Pulmonary artery endothelial cell (primary cell): ENCODE measurements around the gene PSMD8. TPM values are rescaled to one million over a fixed set of nuclear protein-coding genes. Genes with fewer than 3 reads are reported as not detected.
"Not testable (repeated sequence)": the region's sequence is repeated elsewhere in the genome, so short reads cannot be mapped to it uniquely, and the experiment has no call there.

Experiments
- DNase-seq: peaks from one replicate; pipeline ENCODE4 v3.0.0-alpha.2; 2011; ENCODE audit warnings: low read depth, low spot score
- total RNA-seq: library from RNA; depleted of rRNA; stranded (reverse); fragments of >200 nt; gene quantifications from 2 replicates; pipeline ENCODE4 v1.2.3, GENCODE V29; 2014

Gene PSMD8
- total RNA-seq = 316 and 323 TPM in 2 replicates

DNA sequence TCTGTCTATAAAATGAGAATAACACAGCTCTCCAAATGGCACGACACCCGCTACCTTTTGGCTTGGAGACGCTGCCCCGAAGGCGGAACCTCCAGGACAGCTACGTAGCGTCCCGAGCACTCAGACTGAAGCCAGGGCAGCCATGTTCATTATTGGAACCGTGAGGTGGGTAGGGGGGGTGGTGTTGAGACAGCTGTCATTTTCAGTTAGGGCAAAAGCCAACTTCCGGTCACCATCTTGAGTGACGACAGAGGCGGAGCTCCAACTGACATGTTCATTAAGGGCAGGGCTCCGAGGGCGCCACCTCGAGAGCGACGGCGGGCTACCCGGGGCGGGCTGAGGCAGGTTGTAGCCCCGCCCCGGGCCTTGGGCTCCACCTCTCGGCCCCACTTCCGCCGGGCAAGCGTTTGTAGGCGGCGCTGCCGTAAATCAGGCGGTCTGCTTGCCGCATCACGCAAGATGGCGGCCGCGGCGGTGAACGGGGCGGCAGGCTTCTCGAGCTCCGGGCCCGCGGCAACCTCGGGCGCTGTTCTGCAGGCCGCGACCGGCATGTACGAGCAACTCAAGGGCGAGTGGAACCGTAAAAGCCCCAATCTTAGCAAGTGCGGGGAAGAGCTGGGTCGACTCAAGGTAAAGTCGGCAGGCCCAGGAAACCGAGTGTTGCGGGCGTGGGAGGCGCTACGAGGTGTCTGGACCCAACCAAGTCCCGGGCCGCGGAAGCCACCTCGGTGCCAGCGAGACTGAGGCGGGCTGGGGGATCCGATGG is at the start of gene PSMD8:
PSMD8 (plus strand) TSS at position 240 of the 766 bp plus-strand sequence; CDS start at position 271, 31 bp downstream.
- peak; percentile 96 for DNase-seq

- no peak for DNase-seq
These were observed 47.8 kb upstream of the PSMD8 start for GRCh38 chr19:38326591-38326990.

- no peak for DNase-seq
These were observed 44.7 kb upstream of the PSMD8 start for GRCh38 chr19:38329651-38330050.

- DNase-seq = no peak
These were observed 42.6 kb upstream of the PSMD8 start for GRCh38 chr19:38331728-38332127.

GRCh38 chr19:38333245-38333644 is 41.1 kb upstream of the PSMD8 start:
- no peak for DNase-seq

DNA sequence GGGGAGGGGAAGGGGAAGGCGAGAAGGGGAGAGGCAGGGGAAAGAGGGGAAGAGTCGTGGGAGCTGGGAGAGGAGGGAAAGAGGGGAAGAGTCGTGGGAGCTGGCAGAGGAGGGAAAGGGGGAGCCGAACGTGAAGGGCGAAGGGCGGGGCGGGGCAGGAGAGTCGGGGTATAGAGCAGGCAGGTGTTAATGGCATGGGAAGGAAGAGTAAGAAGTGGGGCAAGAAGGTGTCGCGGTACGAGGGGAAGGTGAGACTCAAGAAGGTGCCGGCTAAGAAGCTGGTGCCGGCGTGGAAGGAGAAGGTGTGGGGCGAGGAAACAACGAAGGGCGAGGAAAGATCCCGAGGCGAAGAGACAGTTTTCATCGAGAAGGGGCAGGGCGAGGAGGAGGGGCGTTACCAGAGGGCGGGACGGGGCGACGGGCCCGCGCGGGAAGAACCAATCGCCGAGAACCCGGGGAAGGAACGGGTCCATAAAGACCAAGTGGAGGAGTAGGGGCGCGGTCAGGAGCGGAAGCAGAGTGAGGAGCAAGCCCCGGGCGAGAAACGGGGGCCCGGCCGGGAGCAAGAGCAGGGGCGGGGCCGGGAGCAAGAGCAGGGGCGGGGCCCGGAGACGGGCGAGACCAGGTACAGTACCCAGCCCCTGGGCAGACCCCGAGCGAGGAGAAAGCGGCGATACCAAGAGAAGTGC is 38.3 kb upstream of the PSMD8 start:
- DNase-seq = peak; percentile 88

DNA sequence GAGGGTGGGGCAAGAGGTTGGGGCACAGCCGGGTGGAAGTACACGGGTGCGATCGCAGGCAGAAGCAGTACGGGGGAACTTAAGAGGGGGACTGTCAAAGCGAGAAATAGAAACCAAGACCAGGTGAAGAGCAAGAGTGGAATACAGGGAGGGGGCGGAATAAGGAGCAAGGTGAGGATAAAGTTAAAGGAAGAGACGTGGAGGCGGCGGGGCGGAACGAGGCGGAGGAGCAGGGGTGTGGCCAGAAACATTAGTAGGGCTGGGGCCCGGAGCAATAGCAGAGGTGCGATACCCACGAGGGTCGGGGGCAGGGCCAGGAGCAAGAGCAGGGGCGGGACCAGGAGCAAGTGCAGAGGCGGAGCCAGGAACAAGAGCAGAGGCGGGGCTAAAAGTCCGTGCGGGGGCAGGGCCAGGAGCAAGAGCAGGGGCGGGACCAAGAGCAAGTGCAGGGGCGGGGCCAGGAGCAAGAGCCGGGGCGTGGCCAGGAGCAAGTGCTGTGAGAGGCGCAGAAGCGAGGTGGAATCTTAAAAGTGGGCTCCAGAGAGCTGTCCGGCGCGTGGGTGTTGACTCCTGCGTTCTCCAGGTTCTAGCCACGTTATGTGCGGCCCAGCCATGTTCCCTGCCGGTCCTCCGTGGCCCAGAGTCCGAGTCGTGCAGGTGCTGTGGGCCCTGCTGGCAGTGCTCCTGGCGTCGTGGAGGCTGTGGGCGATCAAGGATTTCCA is 37.6 kb upstream of the PSMD8 start:
- peak; percentile 74 for DNase-seq

- no peak for DNase-seq
These were observed 37.1 kb upstream of the PSMD8 start for GRCh38 chr19:38337360-38337653.

GRCh38 chr19:38339011-38339410 is 35.4 kb upstream of the PSMD8 start:
- not testable (repeated sequence) for DNase-seq

- no peak for DNase-seq
These were observed 33.4 kb upstream of the PSMD8 start for GRCh38 chr19:38340927-38341326.

- no peak for DNase-seq
These were observed 27.5 kb upstream of the PSMD8 start for GRCh38 chr19:38346837-38347236.

GRCh38 chr19:38350883-38351282 is 23.5 kb upstream of the PSMD8 start:
- no peak for DNase-seq

DNA sequence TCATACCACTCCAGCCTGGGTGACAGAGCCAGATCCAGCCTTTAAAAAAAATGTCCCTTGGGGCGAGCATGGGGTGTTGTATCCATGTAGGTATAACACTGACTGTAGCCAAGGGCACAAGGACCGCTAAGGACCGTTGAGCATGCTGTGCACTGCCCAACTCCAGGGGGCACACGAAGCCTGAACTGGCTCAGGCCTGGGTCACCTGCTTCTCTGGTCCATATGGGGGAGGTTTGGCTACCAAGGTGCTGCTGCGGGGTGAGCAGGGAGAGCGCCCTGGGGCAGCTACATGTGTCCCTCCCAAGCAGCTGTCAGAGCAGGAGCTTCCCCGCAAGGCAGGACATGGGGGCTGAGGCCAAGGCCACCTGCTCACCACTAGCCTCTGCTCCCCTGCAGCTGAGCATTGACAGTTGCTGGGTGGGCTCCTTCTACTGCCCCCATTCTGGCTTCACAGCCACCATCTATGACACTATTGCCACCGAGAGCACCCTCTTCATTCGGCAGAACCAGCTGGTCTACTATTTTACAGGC is 22.4 kb upstream of the PSMD8 start:
- no peak for DNase-seq

- DNase-seq = no peak
These were observed 21.8 kb upstream of the PSMD8 start for GRCh38 chr19:38352611-38353010.

DNA sequence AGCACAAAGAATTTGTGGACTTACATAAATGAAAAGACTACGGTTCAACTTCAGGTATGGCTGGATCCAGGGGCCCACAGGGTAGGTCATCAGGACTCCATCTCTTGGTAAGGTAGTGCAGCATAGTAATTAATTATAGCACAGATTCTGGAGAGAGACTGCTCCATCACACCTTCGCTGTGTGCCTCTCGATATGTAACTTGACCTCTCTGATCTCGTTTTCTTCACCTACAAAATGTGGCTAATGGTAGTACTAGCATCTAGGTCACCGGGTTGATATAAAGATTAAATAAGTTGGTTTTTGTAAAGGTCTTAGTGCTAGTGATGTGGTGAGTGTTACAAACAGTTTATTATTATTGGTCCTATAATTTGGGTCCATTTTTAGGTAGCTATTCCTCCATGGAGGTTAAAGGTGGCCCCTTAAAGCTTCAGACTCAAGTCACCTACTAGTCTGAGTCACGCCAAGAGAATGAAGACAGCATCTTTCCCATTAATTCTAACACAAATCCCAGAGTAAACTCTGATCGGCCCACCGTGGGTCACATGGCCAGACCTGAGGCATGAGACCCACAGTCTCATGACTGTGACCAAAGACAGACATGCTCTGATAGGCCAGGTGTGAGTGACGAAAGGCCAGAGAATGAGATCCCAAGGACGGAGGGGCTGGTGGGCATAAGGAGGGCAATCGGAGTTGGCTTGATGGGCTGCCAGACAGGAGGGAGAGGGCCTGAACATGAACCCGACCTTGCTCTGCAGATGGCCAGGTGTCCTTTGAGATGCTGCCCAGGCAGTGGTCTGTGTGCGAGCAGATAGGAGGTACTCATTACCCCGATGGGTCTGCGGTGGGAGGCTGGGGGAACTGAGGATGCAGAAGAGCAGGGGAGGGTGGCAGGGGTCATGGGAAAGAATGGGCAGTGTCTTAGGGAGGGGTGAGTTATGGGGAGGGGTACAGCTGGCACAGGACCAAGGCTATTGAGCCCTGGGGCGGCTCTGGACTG is 18.3 kb upstream of the PSMD8 start:
- DNase-seq = no peak

DNA sequence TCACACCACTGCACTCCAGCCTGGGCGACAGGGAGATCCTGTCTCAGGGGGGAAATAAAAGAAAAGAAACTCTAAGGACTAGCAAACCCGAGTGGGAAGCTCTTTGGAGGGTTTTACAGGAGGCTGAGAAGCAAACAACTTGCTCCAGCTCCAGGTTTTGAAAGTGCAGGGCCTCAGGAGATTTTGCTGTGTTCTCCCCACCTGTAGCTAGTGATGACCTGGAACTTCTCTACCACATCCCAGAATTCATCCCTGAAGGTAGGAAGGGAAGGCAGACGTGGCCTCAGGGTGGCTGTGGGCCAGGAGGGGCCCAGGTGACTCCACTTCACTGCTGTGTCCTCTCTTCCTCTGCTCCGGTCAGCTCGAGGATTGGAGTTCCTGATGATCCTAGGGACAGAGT is 16.3 kb upstream of the PSMD8 start:
- DNase-seq = no peak

DNA sequence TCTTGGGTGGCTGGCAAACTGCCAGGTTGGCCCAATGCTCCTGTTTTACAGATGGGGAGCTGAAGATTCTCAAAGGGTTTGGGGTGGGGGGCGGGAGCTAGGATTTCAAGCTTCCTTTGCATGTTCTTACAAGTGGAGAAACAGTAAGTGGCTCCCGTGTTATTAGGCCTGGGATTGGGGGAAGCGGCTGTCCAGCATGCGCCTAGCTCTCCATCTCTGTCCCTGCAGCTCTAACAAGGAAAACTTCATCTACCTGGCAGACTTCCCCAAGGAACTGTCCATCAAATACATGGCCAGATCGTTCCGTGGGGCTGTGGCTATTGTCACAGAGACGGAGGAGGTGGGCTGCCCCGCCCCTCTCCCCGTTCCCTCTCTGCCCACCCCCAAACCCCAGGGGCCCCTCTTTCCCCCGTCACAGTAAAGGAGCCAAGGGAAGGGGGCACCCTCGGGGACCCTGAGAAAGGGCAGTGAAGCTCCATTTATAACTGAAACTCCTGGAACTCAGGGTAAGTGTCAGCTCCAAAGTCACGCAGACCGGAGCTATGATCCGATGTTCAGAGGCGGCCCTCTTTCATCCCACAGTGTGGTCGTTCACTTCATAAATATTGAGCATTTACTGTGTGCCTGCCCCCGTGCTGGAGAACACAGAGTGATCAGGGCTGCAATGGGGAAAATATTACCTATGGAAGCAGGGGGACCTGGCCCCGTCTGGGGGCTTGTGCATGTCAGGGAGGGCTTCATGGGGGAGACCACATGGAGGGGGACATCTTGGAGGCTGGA is 14.9 kb upstream of the PSMD8 start:
- no peak for DNase-seq

DNA sequence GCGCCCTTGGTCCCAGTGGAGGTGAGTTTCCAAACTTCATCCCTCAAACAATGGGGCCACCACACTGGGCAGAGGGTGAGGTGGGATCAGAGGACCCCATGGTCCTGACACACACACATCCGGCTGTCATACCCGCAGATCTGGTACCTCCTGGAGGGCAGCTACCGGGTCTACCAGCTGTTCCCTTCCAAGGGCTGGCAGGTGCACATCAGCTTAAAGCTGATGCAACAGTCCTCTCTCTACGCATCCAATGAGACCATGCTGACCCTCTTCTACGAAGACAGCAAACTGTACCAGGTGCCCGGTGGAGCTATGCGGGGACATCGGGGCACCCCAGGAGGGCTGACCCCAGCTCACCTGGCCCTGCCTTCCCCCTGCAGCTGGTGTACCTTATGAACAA is 14.0 kb upstream of the PSMD8 start:
- no peak for DNase-seq

DNA sequence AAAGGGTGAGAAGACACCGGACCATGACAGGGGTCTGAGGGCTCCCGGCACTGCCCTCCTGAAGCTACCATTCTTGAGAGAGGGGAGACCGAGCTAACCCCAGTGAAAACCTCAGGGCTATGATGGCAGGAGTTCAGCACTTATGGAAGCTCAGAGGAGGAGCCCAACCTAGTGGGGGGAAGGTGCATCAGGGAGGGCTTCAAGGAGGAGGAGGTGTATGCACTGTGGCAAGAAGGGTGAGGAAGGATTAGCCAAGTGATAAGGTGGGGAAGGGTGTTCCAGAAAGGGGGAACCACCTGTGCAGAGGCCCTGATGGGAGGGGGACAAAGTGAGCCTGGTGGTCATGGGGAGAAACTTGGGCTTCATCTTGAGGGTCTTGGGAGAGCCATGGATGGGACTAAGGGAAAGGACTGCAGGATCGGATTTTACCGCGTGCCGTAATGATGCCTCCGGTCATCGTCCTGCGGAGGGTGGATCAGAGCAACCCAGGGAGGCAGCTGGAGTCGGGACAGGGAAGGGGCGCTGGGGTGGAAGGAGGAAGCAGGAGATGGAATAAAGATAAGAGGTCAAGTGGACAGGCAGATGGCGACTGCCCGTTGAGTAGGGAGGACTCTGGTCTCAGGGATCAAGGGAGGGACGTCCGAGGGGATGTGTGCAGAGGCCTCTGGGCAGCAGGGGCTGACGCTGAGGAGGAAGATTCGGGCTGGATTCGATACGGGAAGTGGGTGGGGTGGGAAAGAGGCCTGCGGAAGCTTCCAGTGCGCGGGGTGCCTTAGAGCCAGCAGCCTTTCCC is 13.3 kb upstream of the PSMD8 start:
- DNase-seq = no peak
